SK-N-SH (cell line): ENCODE data around the gene PSMD8. TPM values are rescaled to one million over a fixed set of nuclear protein-coding genes. Genes with fewer than 3 reads are reported as not detected.

Source experiments
- CHD2 ChIP-seq: fragments of 150-350 bp; IDR thresholded peaks from 2 replicates; pipeline ENCODE4 v1.6.1; 2018; ENCODE audit warnings: low read length; ENCODE audit not compliant: partially characterized antibody
- FOSL2 ChIP-seq: IDR thresholded peaks from 2 replicates; pipeline ENCODE4 v1.4.0; 2012; ENCODE audit warnings: low read depth, mild to moderate bottlenecking, moderate library complexity, borderline replicate concordance
- FOXJ3 ChIP-seq: sonication (generic); formaldehyde crosslinking; IDR thresholded peaks from 2 replicates; pipeline ENCODE4 v1.5.1; 2020; ENCODE audit warnings: mild to moderate bottlenecking, missing genetic modification reagents
- GABPA ChIP-seq: IDR thresholded peaks from 2 replicates; pipeline ENCODE4 v1.4.0; 2012; ENCODE audit warnings: low read depth, mild to moderate bottlenecking
- JUND ChIP-seq: IDR thresholded peaks from 2 replicates; pipeline ENCODE4 v1.4.0; 2012
- MEF2A ChIP-seq: IDR thresholded peaks from 2 replicates; pipeline ENCODE4 v1.4.0; 2012; ENCODE audit warnings: low read depth, borderline replicate concordance
- MXI1 ChIP-seq: IDR thresholded peaks from 2 replicates; pipeline ENCODE4 v1.6.1; 2012; ENCODE audit warnings: mild to moderate bottlenecking, low read depth, low read length, improper control_type of control experiment
- NFIC ChIP-seq: IDR thresholded peaks from 2 replicates; pipeline ENCODE4 v1.4.0; 2012; ENCODE audit warnings: borderline replicate concordance
- NRF1 ChIP-seq: IDR thresholded peaks from 2 replicates; pipeline ENCODE4 v1.6.1; 2012; ENCODE audit warnings: low read depth, mild to moderate bottlenecking, low read length
- POLR2AphosphoS5 ChIP-seq: IDR thresholded peaks from 2 replicates; pipeline ENCODE4 v1.6.1; 2012; ENCODE audit warnings: low read depth, low read length
- RCOR1 ChIP-seq: fragments of 150-350 bp; IDR thresholded peaks from 2 replicates; pipeline ENCODE4 v1.6.1; 2017; ENCODE audit warnings: antibody characterized with exemption, low read length
- SIN3A ChIP-seq: IDR thresholded peaks from 2 replicates; pipeline ENCODE4 v1.6.1; 2012; ENCODE audit warnings: low read depth, mild to moderate bottlenecking, low read length, moderate library complexity, borderline replicate concordance
- TAF1 ChIP-seq: IDR thresholded peaks from 2 replicates; pipeline ENCODE4 v1.6.1; 2012; ENCODE audit warnings: low read depth, mild to moderate bottlenecking, low read length, moderate library complexity, borderline replicate concordance
- YY1 ChIP-seq: IDR thresholded peaks from 2 replicates; pipeline ENCODE4 v1.4.0; 2012; ENCODE audit warnings: low read depth, mild to moderate bottlenecking
- polyA plus RNA-seq, 3 experiments: library from polyadenylated mRNA; depleted of rRNA; stranded (reverse); fragments of >200 nt; gene quantifications; 2 replicates each; pipeline ENCODE4 v1.2.3, GENCODE V29; 2012
- TF ChIP-seq, protein P1 (sequence below): IDR thresholded peaks from 2 replicates; pipeline ENCODE4; 2012
- TF ChIP-seq, protein P2 (sequence below): fragments of 200-600 bp; sonication (generic); IDR thresholded peaks from 2 replicates; pipeline ENCODE4 v1.6.1; 2017; ENCODE audit warnings: antibody characterized with exemption, mild to moderate bottlenecking, moderate library complexity
- TF ChIP-seq, protein P3 (sequence below): fragments of 150-350 bp; IDR thresholded peaks from 2 replicates; pipeline ENCODE4 v1.6.1; 2017; ENCODE audit warnings: antibody characterized with exemption, low read length, low read depth, borderline replicate concordance
- TF ChIP-seq, protein P4 (sequence below): IDR thresholded peaks from 2 replicates; pipeline ENCODE4 v1.6.1; 2012; ENCODE audit warnings: mild to moderate bottlenecking, low read depth, low read length, moderate library complexity

Gene PSMD8
- polyA plus RNA-seq, 1 of the 3 experiments (the other 2 are of a cell fraction) = 400 TPM

DNA sequence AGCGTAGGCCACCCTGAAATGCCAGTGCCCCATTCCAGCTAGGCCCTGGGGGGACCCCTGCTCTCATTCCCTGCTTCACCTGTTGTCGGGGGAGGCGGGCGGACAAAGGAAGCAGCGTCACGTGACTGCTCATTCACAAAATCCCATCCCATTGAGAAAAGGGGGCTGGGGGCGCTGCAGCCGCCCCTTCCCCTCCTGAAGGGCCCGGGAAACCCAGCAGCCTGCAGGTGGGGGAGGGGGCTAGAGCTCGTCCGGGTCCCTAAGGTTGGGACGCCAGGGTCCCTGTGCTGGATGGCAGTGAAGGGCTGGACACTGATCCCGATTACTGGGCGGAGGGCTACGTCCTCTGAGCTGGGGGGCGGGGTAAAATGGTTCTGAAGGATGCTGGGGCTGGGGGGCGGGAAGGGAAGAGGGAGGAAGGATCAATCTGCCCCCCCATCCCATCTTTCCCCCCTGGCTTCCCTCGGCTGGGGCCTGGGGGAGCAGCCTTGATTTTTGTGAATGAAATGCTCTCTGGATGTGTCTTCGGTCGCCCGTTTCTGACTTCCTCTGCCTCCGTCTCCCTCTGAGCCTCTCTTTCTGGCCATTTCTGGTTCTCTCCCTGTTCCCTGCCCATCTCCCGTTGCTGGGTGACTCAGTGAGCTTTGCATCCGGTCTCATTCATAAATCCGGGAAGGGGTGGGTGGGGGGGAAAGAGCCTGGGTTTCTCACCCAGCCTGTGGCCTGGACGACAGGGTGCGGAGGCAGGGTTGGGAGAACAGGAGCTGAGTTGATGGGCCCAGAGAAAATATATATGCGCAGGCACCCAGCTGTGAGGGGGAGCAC, 14.9 kb downstream of the PSMD8 start (continued):
- TF ChIP-seq SIN3A (0 out of 2 replicates have a peak, but pooled peaks have one; percentile 11), NFIC (no peak), FOXJ3 (CRISPR knock-in tag) (no peak), MEF2A (no peak), POLR2AphosphoS5 (peak; percentile 85; the same call in 1 of the 2 replicates), RCOR1 (no peak), GABPA (no peak), MXI1 (peak; percentile 38; the same call in 1 of the 2 replicates), TAF1 (no peak), FOSL2 (peak; percentile 33; the same call in 1 of the 2 replicates), CHD2 (no peak), NRF1 (no peak), YY1 (0 out of 2 replicates have a peak, but pooled peaks have one; percentile 24), JUND (no peak)
- TF ChIP-seq, protein P1, sequence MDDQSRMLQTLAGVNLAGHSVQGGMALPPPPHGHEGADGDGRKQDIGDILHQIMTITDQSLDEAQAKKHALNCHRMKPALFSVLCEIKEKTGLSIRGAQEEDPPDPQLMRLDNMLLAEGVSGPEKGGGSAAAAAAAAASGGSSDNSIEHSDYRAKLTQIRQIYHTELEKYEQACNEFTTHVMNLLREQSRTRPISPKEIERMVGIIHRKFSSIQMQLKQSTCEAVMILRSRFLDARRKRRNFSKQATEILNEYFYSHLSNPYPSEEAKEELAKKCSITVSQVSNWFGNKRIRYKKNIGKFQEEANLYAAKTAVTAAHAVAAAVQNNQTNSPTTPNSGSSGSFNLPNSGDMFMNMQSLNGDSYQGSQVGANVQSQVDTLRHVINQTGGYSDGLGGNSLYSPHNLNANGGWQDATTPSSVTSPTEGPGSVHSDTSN = peak; percentile 20; the same call in 1 of the 2 replicates
- TF ChIP-seq, protein P2, sequence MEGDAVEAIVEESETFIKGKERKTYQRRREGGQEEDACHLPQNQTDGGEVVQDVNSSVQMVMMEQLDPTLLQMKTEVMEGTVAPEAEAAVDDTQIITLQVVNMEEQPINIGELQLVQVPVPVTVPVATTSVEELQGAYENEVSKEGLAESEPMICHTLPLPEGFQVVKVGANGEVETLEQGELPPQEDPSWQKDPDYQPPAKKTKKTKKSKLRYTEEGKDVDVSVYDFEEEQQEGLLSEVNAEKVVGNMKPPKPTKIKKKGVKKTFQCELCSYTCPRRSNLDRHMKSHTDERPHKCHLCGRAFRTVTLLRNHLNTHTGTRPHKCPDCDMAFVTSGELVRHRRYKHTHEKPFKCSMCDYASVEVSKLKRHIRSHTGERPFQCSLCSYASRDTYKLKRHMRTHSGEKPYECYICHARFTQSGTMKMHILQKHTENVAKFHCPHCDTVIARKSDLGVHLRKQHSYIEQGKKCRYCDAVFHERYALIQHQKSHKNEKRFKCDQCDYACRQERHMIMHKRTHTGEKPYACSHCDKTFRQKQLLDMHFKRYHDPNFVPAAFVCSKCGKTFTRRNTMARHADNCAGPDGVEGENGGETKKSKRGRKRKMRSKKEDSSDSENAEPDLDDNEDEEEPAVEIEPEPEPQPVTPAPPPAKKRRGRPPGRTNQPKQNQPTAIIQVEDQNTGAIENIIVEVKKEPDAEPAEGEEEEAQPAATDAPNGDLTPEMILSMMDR = no peak
- TF ChIP-seq, protein P3, sequence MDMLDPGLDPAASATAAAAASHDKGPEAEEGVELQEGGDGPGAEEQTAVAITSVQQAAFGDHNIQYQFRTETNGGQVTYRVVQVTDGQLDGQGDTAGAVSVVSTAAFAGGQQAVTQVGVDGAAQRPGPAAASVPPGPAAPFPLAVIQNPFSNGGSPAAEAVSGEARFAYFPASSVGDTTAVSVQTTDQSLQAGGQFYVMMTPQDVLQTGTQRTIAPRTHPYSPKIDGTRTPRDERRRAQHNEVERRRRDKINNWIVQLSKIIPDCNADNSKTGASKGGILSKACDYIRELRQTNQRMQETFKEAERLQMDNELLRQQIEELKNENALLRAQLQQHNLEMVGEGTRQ = no peak; the same call in 1 of the 2 replicates
- TF ChIP-seq, protein P4, sequence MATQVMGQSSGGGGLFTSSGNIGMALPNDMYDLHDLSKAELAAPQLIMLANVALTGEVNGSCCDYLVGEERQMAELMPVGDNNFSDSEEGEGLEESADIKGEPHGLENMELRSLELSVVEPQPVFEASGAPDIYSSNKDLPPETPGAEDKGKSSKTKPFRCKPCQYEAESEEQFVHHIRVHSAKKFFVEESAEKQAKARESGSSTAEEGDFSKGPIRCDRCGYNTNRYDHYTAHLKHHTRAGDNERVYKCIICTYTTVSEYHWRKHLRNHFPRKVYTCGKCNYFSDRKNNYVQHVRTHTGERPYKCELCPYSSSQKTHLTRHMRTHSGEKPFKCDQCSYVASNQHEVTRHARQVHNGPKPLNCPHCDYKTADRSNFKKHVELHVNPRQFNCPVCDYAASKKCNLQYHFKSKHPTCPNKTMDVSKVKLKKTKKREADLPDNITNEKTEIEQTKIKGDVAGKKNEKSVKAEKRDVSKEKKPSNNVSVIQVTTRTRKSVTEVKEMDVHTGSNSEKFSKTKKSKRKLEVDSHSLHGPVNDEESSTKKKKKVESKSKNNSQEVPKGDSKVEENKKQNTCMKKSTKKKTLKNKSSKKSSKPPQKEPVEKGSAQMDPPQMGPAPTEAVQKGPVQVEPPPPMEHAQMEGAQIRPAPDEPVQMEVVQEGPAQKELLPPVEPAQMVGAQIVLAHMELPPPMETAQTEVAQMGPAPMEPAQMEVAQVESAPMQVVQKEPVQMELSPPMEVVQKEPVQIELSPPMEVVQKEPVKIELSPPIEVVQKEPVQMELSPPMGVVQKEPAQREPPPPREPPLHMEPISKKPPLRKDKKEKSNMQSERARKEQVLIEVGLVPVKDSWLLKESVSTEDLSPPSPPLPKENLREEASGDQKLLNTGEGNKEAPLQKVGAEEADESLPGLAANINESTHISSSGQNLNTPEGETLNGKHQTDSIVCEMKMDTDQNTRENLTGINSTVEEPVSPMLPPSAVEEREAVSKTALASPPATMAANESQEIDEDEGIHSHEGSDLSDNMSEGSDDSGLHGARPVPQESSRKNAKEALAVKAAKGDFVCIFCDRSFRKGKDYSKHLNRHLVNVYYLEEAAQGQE = no peak
